H1 (cell line): Measurements from ENCODE around the gene NHLH1. TPM values are rescaled to one million over a fixed set of nuclear protein-coding genes. Genes with fewer than 3 reads are reported as not detected.

Experiments
- EP300 ChIP-seq, 2 experiments: IDR thresholded peaks; 1 replicate in 1 of 2; 2 replicates in 1 of 2; pipeline ENCODE4 v1.6.1; 2011 to 2012; ENCODE audit warnings: low read depth in 2 of 2, low read length in 2 of 2, mild to moderate bottlenecking in 2 of 2, borderline replicate concordance in 1 of 2, inconsistent platforms in 1 of 2, moderate library complexity in 1 of 2
- GABPA ChIP-seq: IDR thresholded peaks from 2 replicates; pipeline ENCODE4 v1.6.1; 2011; ENCODE audit warnings: mild to moderate bottlenecking, low read length, moderate library complexity, borderline replicate concordance; ENCODE audit not compliant: insufficient read depth
- HDAC2 ChIP-seq, 2 experiments: fragments of 300-600 bp in 1 of 2; sonication (generic) in 1 of 2; IDR thresholded peaks; 2 replicates each; pipeline ENCODE4 v1.6.1; 2011 to 2012; ENCODE audit warnings: low read depth in 2 of 2, low read length in 2 of 2, mild to moderate bottlenecking in 2 of 2, moderate library complexity in 2 of 2, borderline replicate concordance in 1 of 2, inconsistent platforms in 1 of 2
- RNF2 ChIP-seq: fragments of 200-900, 300-1000 bp; sonication (generic); IDR thresholded peaks from 2 replicates; pipeline ENCODE4 v1.7.1; 2016; ENCODE audit warnings: borderline replicate concordance, low read depth, mild to moderate bottlenecking, antibody characterized with exemption, low read length; ENCODE audit not compliant: poor library complexity, severe bottlenecking; ENCODE audit errors: missing control alignments
- SRF ChIP-seq: IDR thresholded peaks from 2 replicates; pipeline ENCODE4 v1.6.1; 2011; ENCODE audit warnings: mild to moderate bottlenecking, low read depth, low read length, moderate library complexity
- SUZ12 ChIP-seq: fragments of 200-600 bp; sonication (generic); IDR thresholded peaks from 2 replicates; pipeline ENCODE4 v1.6.1; 2012; ENCODE audit warnings: mild to moderate bottlenecking, inconsistent platforms, low read length, moderate library complexity, mixed read lengths
- polyA plus RNA-seq, 7 experiments: library from polyadenylated mRNA; depleted of rRNA in 3 of 7; stranded (reverse) in 5 of 7; unstranded in 2 of 7; fragments of >200 nt in 5 of 7; fragments of 200-250 nt in 2 of 7; gene quantifications; 1 replicate in 5 of 7; 2 replicates in 1 of 7; 4 replicates in 1 of 7; pipeline versions ENCODE4 v1.2.1 to v1.2.3, GENCODE V29; 2011 to 2013; ENCODE audit warnings: missing spikeins in 2 of 7, mixed read lengths in 2 of 7
- total RNA-seq: library from RNA; stranded (reverse); fragmentation: NEBNext Ultra II Directional; extraction: Animal tissue kit (Norgen Biotek cat#: 25700); gene quantifications from 2 replicates; pipeline ENCODE4 v1.2.1, GENCODE V29; 2021
- TF ChIP-seq, protein P1 (sequence below): IDR thresholded peaks from 2 replicates; pipeline ENCODE4 v1.6.1; 2012; ENCODE audit warnings: inconsistent platforms
- TF ChIP-seq, protein P2 (sequence below): fragments of 300-600 bp; sonication (generic); IDR thresholded peaks from 2 replicates; pipeline ENCODE4 v1.7.1; 2012; ENCODE audit warnings: low read length, moderate library complexity, mild to moderate bottlenecking, inconsistent platforms; ENCODE audit not compliant: insufficient replicate concordance

NHLH1 gene
- total and polyA plus RNA-seq, 2 of the 8 experiments (the other 6 are each of a cell fraction or from before 2014, with no cell fraction given): 0.39 to 0.91 TPM

DNA sequence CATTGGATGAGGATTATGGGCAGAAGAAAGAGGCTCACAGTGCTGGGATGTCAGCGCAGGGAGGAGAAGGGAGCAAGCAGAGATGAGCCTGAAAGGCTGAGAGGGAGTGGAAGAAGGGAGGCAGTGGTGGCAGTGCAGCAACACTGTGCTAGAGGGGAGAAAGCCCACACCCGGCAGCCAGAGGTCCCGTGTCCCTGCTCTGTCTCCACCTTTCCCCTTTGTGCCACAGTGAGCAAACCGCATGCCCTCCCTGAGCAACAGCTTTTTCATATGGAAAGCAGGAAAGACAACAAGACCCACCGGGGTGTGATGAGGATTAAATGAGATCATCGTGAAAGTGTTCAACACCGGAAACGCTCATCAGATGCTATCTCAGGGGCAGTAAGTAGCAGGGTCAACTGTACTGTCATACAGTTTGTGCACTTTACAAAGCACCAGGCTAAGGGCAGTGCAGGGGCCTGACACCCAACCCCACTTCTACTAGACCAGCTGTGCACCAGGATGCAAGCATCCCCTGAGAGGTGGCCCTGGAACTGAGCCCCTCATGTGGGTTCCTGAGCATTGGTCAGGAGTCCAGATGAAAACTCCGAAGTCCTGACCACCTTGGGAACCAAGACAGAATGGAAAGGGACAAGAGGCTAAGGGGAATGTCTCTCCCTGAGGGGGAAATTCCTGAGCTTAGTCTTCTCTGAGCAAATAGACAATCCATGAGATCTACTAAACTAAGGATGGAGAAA lies 9.1 kb downstream of the NHLH1 start (continued):
- TF ChIP-seq HDAC2 (IDR thresholded peaks at IDR 0.05; ENCODE audit: borderline replicate concordance in 1 of 2, low read depth in 2 of 2, low read length in 2 of 2): no peak
- TF ChIP-seq GABPA: no peak
- TF ChIP-seq, protein P1, sequence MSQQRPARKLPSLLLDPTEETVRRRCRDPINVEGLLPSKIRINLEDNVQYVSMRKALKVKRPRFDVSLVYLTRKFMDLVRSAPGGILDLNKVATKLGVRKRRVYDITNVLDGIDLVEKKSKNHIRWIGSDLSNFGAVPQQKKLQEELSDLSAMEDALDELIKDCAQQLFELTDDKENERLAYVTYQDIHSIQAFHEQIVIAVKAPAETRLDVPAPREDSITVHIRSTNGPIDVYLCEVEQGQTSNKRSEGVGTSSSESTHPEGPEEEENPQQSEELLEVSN: no peak
- no peak for TF ChIP-seq SUZ12
- TF ChIP-seq EP300 (IDR thresholded peaks at IDR 0.05; ENCODE audit: borderline replicate concordance in 1 of 2, low read depth in 2 of 2, low read length in 2 of 2): no peak
- TF ChIP-seq RNF2: no peak
- TF ChIP-seq SRF: no peak
- TF ChIP-seq, protein P2, sequence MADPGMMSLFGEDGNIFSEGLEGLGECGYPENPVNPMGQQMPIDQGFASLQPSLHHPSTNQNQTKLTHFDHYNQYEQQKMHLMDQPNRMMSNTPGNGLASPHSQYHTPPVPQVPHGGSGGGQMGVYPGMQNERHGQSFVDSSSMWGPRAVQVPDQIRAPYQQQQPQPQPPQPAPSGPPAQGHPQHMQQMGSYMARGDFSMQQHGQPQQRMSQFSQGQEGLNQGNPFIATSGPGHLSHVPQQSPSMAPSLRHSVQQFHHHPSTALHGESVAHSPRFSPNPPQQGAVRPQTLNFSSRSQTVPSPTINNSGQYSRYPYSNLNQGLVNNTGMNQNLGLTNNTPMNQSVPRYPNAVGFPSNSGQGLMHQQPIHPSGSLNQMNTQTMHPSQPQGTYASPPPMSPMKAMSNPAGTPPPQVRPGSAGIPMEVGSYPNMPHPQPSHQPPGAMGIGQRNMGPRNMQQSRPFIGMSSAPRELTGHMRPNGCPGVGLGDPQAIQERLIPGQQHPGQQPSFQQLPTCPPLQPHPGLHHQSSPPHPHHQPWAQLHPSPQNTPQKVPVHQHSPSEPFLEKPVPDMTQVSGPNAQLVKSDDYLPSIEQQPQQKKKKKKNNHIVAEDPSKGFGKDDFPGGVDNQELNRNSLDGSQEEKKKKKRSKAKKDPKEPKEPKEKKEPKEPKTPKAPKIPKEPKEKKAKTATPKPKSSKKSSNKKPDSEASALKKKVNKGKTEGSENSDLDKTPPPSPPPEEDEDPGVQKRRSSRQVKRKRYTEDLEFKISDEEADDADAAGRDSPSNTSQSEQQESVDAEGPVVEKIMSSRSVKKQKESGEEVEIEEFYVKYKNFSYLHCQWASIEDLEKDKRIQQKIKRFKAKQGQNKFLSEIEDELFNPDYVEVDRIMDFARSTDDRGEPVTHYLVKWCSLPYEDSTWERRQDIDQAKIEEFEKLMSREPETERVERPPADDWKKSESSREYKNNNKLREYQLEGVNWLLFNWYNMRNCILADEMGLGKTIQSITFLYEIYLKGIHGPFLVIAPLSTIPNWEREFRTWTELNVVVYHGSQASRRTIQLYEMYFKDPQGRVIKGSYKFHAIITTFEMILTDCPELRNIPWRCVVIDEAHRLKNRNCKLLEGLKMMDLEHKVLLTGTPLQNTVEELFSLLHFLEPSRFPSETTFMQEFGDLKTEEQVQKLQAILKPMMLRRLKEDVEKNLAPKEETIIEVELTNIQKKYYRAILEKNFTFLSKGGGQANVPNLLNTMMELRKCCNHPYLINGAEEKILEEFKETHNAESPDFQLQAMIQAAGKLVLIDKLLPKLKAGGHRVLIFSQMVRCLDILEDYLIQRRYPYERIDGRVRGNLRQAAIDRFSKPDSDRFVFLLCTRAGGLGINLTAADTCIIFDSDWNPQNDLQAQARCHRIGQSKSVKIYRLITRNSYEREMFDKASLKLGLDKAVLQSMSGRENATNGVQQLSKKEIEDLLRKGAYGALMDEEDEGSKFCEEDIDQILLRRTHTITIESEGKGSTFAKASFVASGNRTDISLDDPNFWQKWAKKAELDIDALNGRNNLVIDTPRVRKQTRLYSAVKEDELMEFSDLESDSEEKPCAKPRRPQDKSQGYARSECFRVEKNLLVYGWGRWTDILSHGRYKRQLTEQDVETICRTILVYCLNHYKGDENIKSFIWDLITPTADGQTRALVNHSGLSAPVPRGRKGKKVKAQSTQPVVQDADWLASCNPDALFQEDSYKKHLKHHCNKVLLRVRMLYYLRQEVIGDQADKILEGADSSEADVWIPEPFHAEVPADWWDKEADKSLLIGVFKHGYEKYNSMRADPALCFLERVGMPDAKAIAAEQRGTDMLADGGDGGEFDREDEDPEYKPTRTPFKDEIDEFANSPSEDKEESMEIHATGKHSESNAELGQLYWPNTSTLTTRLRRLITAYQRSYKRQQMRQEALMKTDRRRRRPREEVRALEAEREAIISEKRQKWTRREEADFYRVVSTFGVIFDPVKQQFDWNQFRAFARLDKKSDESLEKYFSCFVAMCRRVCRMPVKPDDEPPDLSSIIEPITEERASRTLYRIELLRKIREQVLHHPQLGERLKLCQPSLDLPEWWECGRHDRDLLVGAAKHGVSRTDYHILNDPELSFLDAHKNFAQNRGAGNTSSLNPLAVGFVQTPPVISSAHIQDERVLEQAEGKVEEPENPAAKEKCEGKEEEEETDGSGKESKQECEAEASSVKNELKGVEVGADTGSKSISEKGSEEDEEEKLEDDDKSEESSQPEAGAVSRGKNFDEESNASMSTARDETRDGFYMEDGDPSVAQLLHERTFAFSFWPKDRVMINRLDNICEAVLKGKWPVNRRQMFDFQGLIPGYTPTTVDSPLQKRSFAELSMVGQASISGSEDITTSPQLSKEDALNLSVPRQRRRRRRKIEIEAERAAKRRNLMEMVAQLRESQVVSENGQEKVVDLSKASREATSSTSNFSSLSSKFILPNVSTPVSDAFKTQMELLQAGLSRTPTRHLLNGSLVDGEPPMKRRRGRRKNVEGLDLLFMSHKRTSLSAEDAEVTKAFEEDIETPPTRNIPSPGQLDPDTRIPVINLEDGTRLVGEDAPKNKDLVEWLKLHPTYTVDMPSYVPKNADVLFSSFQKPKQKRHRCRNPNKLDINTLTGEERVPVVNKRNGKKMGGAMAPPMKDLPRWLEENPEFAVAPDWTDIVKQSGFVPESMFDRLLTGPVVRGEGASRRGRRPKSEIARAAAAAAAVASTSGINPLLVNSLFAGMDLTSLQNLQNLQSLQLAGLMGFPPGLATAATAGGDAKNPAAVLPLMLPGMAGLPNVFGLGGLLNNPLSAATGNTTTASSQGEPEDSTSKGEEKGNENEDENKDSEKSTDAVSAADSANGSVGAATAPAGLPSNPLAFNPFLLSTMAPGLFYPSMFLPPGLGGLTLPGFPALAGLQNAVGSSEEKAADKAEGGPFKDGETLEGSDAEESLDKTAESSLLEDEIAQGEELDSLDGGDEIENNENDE: no peak
